Ascending aorta (tissue), 2 donors: ENCODE results near the gene LDLRAP1. TPM values are rescaled to one million over a fixed set of nuclear protein-coding genes. Genes with fewer than 3 reads are reported as not detected.

Experiments used
- DNase-seq, 2 donors: peaks; one replicate each; pipeline ENCODE4 v3.0.0-alpha.2; 2019; ENCODE audit warnings: low spot score in 2 of 2
- H3K27ac ChIP-seq, 2 donors: fragments of 200-600 bp; sonication (generic); one replicate each; pipeline ENCODE4 v1.5.1; 2016 to 2017; ENCODE audit warnings: mild to moderate bottlenecking in 1 of 2
- H3K27me3 ChIP-seq: fragments of 200-600 bp; sonication (generic); one replicate; pipeline ENCODE4 v1.5.1; 2017
- H3K36me3 ChIP-seq, 2 donors: fragments of 200-600 bp; sonication (generic); one replicate each; pipeline ENCODE4 v1.5.1; 2016
- H3K4me1 ChIP-seq, 2 donors: fragments of 200-600 bp; sonication (generic); one replicate each; pipeline ENCODE4 v1.5.1; 2016 to 2017; ENCODE audit warnings: mild to moderate bottlenecking in 1 of 2
- H3K4me3 ChIP-seq, 2 donors: fragments of 200-600 bp; sonication (generic); one replicate each; pipeline ENCODE4 v1.5.1; 2016 to 2017; ENCODE audit warnings: mild to moderate bottlenecking in 1 of 2
- H3K9me3 ChIP-seq, 2 donors: fragments of 200-600 bp; sonication (generic); one replicate each; pipeline ENCODE4 v1.5.1; 2016
- CTCF ChIP-seq, 3 experiments: fragments of 200-600 bp in 2 of 3; fragments of 450-650 bp in 1 of 3; sonication (generic) in 2 of 3; IDR thresholded peaks; one replicate each; pipeline ENCODE4 v1.5.1; 2016 to 2019; ENCODE audit warnings: antibody characterized with exemption in 3 of 3, mild to moderate bottlenecking in 1 of 3, moderate library complexity in 1 of 3
- intact Hi-C: fragments of 100-400 bp; cut with DNase I; formaldehyde crosslinking; loops from one replicate; pipeline ENCODE4 v1.15.1; 2023
- total RNA-seq: library from RNA; depleted of rRNA; stranded (reverse); fragments of >200 nt; gene quantifications from one replicate; pipeline ENCODE4 v1.1.0, GENCODE V29; 2016

The LDLRAP1 gene
- total RNA-seq, 1 donor from 2014 or later, result 75.4 TPM

DNA sequence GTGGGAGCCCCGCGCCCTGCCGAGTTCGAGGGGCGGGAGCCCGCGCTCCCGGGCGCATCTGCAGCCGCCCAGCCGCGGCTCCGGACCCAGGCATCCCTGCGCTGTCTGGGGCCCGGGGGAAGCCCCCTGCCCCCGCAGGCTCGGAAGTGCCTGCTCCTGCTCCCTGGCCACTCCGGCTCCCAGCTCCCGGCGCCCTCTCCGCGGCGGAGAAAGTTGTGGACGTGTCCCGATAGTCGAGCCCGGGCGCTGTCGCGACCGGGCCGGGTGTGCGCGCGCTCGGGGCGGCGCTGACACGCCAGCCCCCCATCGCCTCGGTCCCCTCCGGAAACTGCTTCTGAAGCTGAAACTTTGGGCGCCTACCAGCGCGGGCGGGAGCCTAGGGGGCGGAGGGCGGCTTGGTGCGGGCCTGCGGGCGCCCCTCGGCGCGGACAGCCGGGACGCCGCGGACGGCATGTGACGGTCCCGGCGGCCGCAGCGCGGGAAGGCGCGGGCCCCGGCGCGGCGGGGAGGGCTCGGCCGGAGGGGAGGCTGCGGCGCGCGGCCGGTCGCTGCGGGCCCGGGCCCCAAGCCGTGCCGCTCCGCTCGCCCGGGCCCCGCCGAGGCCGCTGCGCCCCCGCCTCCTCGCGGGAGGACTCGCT, 73.7 kb downstream of the LDLRAP1 start:
- no peaks in the 10 kb centered on the region for H3K9me3 ChIP-seq
- H3K4me1 ChIP-seq, result peaks cover 14 to 19% of the 10 kb centered on the region in 2 donors
- intact Hi-C loops, result loop anchor here (1.0 to 5.0 kb wide), 3 partner anchors 74 to 380 kb away; partner anchors contain the start of genes LDLRAP1 and PAFAH2
- H3K4me3 ChIP-seq, result peak overlapping the region; percentile 93 to 99
- no peak for TF ChIP-seq CTCF (IDR thresholded peaks at IDR 0.05)
- DNase-seq, result no peak
- H3K36me3 ChIP-seq, result no peaks in the 10 kb centered on the region
- H3K27ac ChIP-seq, result peak overlapping the region; percentile 32 to 55
- H3K27me3 ChIP-seq, result no peaks in the 10 kb centered on the region

- no peaks in the 10 kb centered on the region for H3K27me3 ChIP-seq
- intact Hi-C loops, result loop anchor here (2.0 to 5.0 kb wide), 2 partner anchors 127 to 379 kb away; partner anchors contain the start of gene PAFAH2
- no peak for DNase-seq
- peaks cover 14 to 19% of the 10 kb centered on the region in 2 donors for H3K4me1 ChIP-seq
- no peak for TF ChIP-seq CTCF (IDR thresholded peaks at IDR 0.05)
- H3K27ac ChIP-seq, result peak overlapping the region; percentile 47 to 66
- H3K9me3 ChIP-seq, result no peaks in the 10 kb centered on the region
- peak overlapping the region; percentile 93 to 99 for H3K4me3 ChIP-seq
- no peaks in the 10 kb centered on the region for H3K36me3 ChIP-seq
Measured at GRCh38 chr1:25617625-25618432, 74.4 kb downstream of the LDLRAP1 start.

- Histone ChIP-seq H3K36me3 (no peaks in the 10 kb centered on the region), H3K4me1 (peaks cover 14 to 19% of the 10 kb centered on the region in 2 donors), H3K4me3 (peak overlapping the region; percentile 93 to 99), H3K9me3 (no peaks in the 10 kb centered on the region), H3K27ac (peak overlapping the region; percentile 47 to 66), H3K27me3 (no peaks in the 10 kb centered on the region)
- intact Hi-C loops, result loop anchor here (2.0 to 5.0 kb wide), 2 partner anchors 126 to 379 kb away; partner anchors contain the start of gene PAFAH2
- no peak for TF ChIP-seq CTCF (IDR thresholded peaks at IDR 0.05)
- no peak for DNase-seq
Measured at GRCh38 chr1:25618433-25618808, 75.0 kb downstream of the LDLRAP1 start.

Other genes starting within 250 kb of the LDLRAP1 start
- gene TMEM50A, start 205.3 kb upstream of the LDLRAP1 start, total RNA-seq, result 143 TPM
- gene RHCE, start 122.8 kb upstream of the LDLRAP1 start, total RNA-seq, result not detected
- 49.2 TPM for gene MACO1, start 112.7 kb upstream of the LDLRAP1 start, total RNA-seq
- 14.3 TPM for gene MAN1C1, start 73.2 kb downstream of the LDLRAP1 start, total RNA-seq